ENCODE data around the gene LINGO4. TPM values are rescaled to one million over a fixed set of nuclear protein-coding genes. Genes with fewer than 3 reads are reported as not detected.

LINGO4 gene
- total RNA-seq, 2 donors from 2014 or later, result not detected

- intact Hi-C loops (cut with DNase I), result no loop called here
- DNase-seq (ENCODE audit: low spot score), result no peak
These were observed 41.2 kb downstream of the LINGO4 start for GRCh38 chr1:151763990-151764389.

- intact Hi-C loops (cut with DNase I), result no loop called here
These were observed 42.0 kb downstream of the LINGO4 start, which contains the start of gene MRPL9 for GRCh38 chr1:151762941-151763921. TSS of gene MRPL9 (minus strand) at chr1:151763496. CDS start at chr1:151763479, 17 bp downstream.

GRCh38 chr1:151760597-151761385 is 44.4 kb downstream of the LINGO4 start:
- intact Hi-C loops (cut with DNase I), result no loop called here
- no peak for DNase-seq (ENCODE audit: low spot score)

More at GRCh38 chr1:151762941-151763921, 42.0 kb downstream of the LINGO4 start, which contains the start of gene MRPL9:
- DNase-seq (ENCODE audit: low spot score), result peak; percentile 94

- intact Hi-C loops (cut with DNase I), result no loop called here
- DNase-seq (ENCODE audit: low spot score), result no peak
These were observed 46.0 kb downstream of the LINGO4 start for GRCh38 chr1:151759241-151759640.

GRCh38 chr1:151756291-151756690 is 48.9 kb downstream of the LINGO4 start:
- intact Hi-C loops (cut with DNase I), result no loop called here
- no peak for DNase-seq (ENCODE audit: low spot score)

Other genes starting within 250 kb of the LINGO4 start
- 10 to 100 TPM; 40.1 to 41.9 TPM for gene SNX27, start 193.4 kb downstream of the LINGO4 start, total RNA-seq
- gene CELF3, start 88.6 kb downstream of the LINGO4 start, total RNA-seq, result under 1 TPM in 1 of 2 donors, not detected in 1; 0.10 TPM
- 1 to 10 TPM in 1 of 2 donors, not detected in 1; 4.0 TPM for gene RIIAD1, start 83.9 kb downstream of the LINGO4 start, total RNA-seq
- gene MRPL9, start 41.9 kb downstream of the LINGO4 start, total RNA-seq, result 10 to 100 TPM; 46.3 to 49.1 TPM
- 1 to 10 TPM; 4.7 to 5.1 TPM for gene TDRKH, start 14.9 kb downstream of the LINGO4 start, total RNA-seq
- not detected for gene RORC, start 26.4 kb upstream of the LINGO4 start, total RNA-seq
- gene C2CD4D, start 34.4 kb upstream of the LINGO4 start, total RNA-seq, result not detected
- not detected for gene THEM5, start 48.3 kb upstream of the LINGO4 start, total RNA-seq
- 1 to 10 TPM; 9.4 to 9.8 TPM for gene THEM4, start 104.1 kb upstream of the LINGO4 start, total RNA-seq
- 100 to 1,000 TPM; 244 to 281 TPM for gene S100A10, start 188.4 kb upstream of the LINGO4 start, total RNA-seq
- gene S100A11, start 231.6 kb upstream of the LINGO4 start, total RNA-seq, result 100 to 1,000 TPM; 406 to 484 TPM

Data from posterior vena cava (tissue), 2 donors.